Neural cell (in vitro differentiated cells): ENCODE results near the gene ACOT2. TPM values are rescaled to one million over a fixed set of nuclear protein-coding genes. Genes with fewer than 3 reads are reported as not detected.
"Not testable (repeated sequence)": the region's sequence is repeated elsewhere in the genome, so short reads cannot be mapped to it uniquely, and the experiment has no call there.

Experiments used
- H2AFZ ChIP-seq: fragments of 200-600, 300-800 bp; sonication (generic), shearing (Covaris generic); 2 replicates; pipeline ENCODE4 v1.6.0; 2014; ENCODE audit warnings: low read depth, mild to moderate bottlenecking, antibody characterized with exemption, low read length, moderate library complexity
- H3F3A ChIP-seq: fragments of 200-600 bp; shearing (Covaris generic); 2 replicates; pipeline ENCODE4 v1.6.1; 2016; ENCODE audit warnings: mild to moderate bottlenecking, moderate library complexity, mixed read lengths, antibody characterized with exemption, low read length; ENCODE audit not compliant: insufficient read depth, poor library complexity, severe bottlenecking
- H3K27ac ChIP-seq: fragments of 200-600, 300-800 bp; sonication (generic), shearing (Covaris generic); 2 replicates; pipeline ENCODE4 v1.5.1; 2014; ENCODE audit warnings: mild to moderate bottlenecking, low read length, moderate library complexity
- H3K27me3 ChIP-seq: fragments of 300-800, 200-600 bp; sonication (generic), shearing (Covaris generic); 2 replicates; pipeline ENCODE4 v1.6.0; 2014; ENCODE audit warnings: mild to moderate bottlenecking, low read depth, low read length, moderate library complexity; ENCODE audit not compliant: insufficient read depth
- H3K36me3 ChIP-seq: fragments of 300-800, 200-600 bp; sonication (generic), shearing (Covaris generic); 2 replicates; pipeline ENCODE4 v1.5.1; 2014; ENCODE audit warnings: mild to moderate bottlenecking, antibody characterized with exemption, low read length, moderate library complexity; ENCODE audit not compliant: insufficient read depth
- H3K4me2 ChIP-seq: fragments of 300-800, 200-600 bp; sonication (generic), shearing (Covaris generic); 2 replicates; pipeline ENCODE4 v1.6.0; 2014; ENCODE audit warnings: mild to moderate bottlenecking, low read length
- H3K4me3 ChIP-seq: fragments of 300-800, 200-600 bp; sonication (generic), shearing (Covaris generic); 2 replicates; pipeline ENCODE4 v1.5.1; 2014; ENCODE audit warnings: mild to moderate bottlenecking, low read length, moderate library complexity
- H3K79me2 ChIP-seq: fragments of 200-600 bp; shearing (Covaris generic); replicated peaks from 2 replicates; pipeline ENCODE4 v1.6.0; 2014; ENCODE audit warnings: mild to moderate bottlenecking, low read length, moderate library complexity; ENCODE audit not compliant: insufficient read depth
- H3K9ac ChIP-seq: fragments of 300-800, 200-600 bp; sonication (generic), shearing (Covaris generic); 2 replicates; pipeline ENCODE4 v1.6.1; 2016; ENCODE audit warnings: mild to moderate bottlenecking, low read length, mixed read lengths
- H3K9me2 ChIP-seq: fragments of 200-600 bp; shearing (Covaris generic); 2 replicates; pipeline ENCODE4 v1.6.1; 2016; ENCODE audit warnings: mild to moderate bottlenecking, low read length, mixed read lengths; ENCODE audit not compliant: insufficient read depth
- H3K9me3 ChIP-seq: fragments of 200-600, 300-800 bp; sonication (generic), shearing (Covaris generic); 2 replicates; pipeline ENCODE4 v1.6.1; 2016; ENCODE audit warnings: mild to moderate bottlenecking, mixed run types, low read length, moderate library complexity, mixed read lengths
- H4K20me1 ChIP-seq: fragments of 200-600 bp; shearing (Covaris generic); 2 replicates; pipeline ENCODE4 v1.6.1; 2016; ENCODE audit warnings: mild to moderate bottlenecking, mixed run types; ENCODE audit not compliant: insufficient read depth
- CTCF ChIP-seq: fragments of 450-650 bp; IDR thresholded peaks from 2 replicates; pipeline ENCODE4 v1.5.1; 2014; ENCODE audit warnings: antibody characterized with exemption, mild to moderate bottlenecking, moderate library complexity; ENCODE audit not compliant: poor library complexity, severe bottlenecking
- EP300 ChIP-seq: fragments of 450-650 bp; conservative IDR thresholded peaks from 2 replicates; pipeline ENCODE4 v1.6.1; 2014; ENCODE audit warnings: antibody characterized with exemption, mild to moderate bottlenecking, moderate library complexity; ENCODE audit not compliant: poor library complexity, severe bottlenecking
- EZH2 ChIP-seq: fragments of 200-600, 300-800 bp; shearing (Covaris generic), sonication (generic); IDR thresholded peaks from 2 replicates; pipeline ENCODE4 v1.6.1; 2014; ENCODE audit warnings: antibody characterized with exemption, low read length, borderline replicate concordance, mild to moderate bottlenecking; ENCODE audit not compliant: insufficient read depth, poor library complexity, severe bottlenecking
- MXI1 ChIP-seq: fragments of 450-650 bp; conservative IDR thresholded peaks from 2 replicates; pipeline ENCODE4 v1.6.1; 2014; ENCODE audit warnings: antibody characterized with exemption, mild to moderate bottlenecking; ENCODE audit not compliant: poor library complexity, severe bottlenecking
- POLR2AphosphoS5 ChIP-seq: IDR thresholded peaks from 2 replicates; pipeline ENCODE4 v1.6.1; 2012
- RAD21 ChIP-seq: fragments of 450-650 bp; conservative IDR thresholded peaks from 2 replicates; pipeline ENCODE4 v1.6.1; 2014; ENCODE audit warnings: antibody characterized with exemption, mild to moderate bottlenecking, moderate library complexity
- REST ChIP-seq: IDR thresholded peaks from 2 replicates; pipeline ENCODE4 v1.6.1; 2012; ENCODE audit warnings: borderline replicate concordance
- SMC3 ChIP-seq: fragments of 450-650 bp; conservative IDR thresholded peaks from 2 replicates; pipeline ENCODE4 v1.6.1; 2014; ENCODE audit warnings: antibody characterized with exemption, mild to moderate bottlenecking, moderate library complexity; ENCODE audit not compliant: poor library complexity
- TAF1 ChIP-seq: IDR thresholded peaks from 2 replicates; pipeline ENCODE4 v1.6.1; 2012; ENCODE audit warnings: low read depth
- polyA minus RNA-seq: library from RNA; depleted of rRNA, polyadenylated mRNA; stranded (reverse); fragments of >200 nt; gene quantifications from 2 replicates; pipeline ENCODE4 v1.2.3, GENCODE V29; 2014
- polyA plus RNA-seq: library from polyadenylated mRNA; depleted of rRNA; stranded (reverse); fragments of >200 nt; gene quantifications from 2 replicates; pipeline ENCODE4 v1.2.3, GENCODE V29; 2014

ACOT2 gene
- polyA plus RNA-seq: 0.66 and 1.7 TPM in 2 replicates
- 1.5 and 1.9 TPM in 2 replicates for polyA minus RNA-seq

GRCh38 chr14:73569185-73569958 lies at the start of gene ACOT2:
ACOT2 (plus strand) TSS chr14:73569213; CDS start chr14:73569241, 28 bp downstream.
- H3K9me3 ChIP-seq, H2AFZ ChIP-seq, H3K9me2 ChIP-seq, H3K27me3 ChIP-seq, H3K9ac ChIP-seq, H3K36me3 ChIP-seq, H3F3A ChIP-seq, H4K20me1 ChIP-seq, H3K27ac ChIP-seq, H3K4me2 ChIP-seq, H3K79me2 ChIP-seq: not testable (repeated sequence)
- peak within 1 kb of the TSS; percentile 10 for H3K4me3 ChIP-seq

- H3K4me3 ChIP-seq: no peak overlapping the region
- H3K27ac ChIP-seq: no peak overlapping the region
- no peak overlapping the region for H3K9ac ChIP-seq
- H3K27me3 ChIP-seq: no peaks in the 10 kb centered on the region
- no peaks in the 10 kb centered on the region for H3K9me3 ChIP-seq
- no peaks in the 10 kb centered on the region for H3K9me2 ChIP-seq
- H2AFZ ChIP-seq: no peak overlapping the region
- no peaks in the 10 kb centered on the region for H3K79me2 ChIP-seq
- H3K36me3 ChIP-seq: no peaks in the 10 kb centered on the region
- H3K4me2 ChIP-seq: no peak overlapping the region
- no peaks in the 10 kb centered on the region for H4K20me1 ChIP-seq
- no peaks in the 10 kb centered on the region for H3F3A ChIP-seq
- no peak for TF ChIP-seq RAD21
- TF ChIP-seq REST: no peak
- no peak for TF ChIP-seq MXI1
- no peak for TF ChIP-seq EZH2
- TF ChIP-seq POLR2AphosphoS5: no peak
- no peak for TF ChIP-seq TAF1
- TF ChIP-seq CTCF: no peak
- no peak for TF ChIP-seq EP300
- no peak for TF ChIP-seq SMC3
Measured at GRCh38 chr14:73521229-73521628, 47.8 kb upstream of the ACOT2 start.
